NOMO-1 treated with dmso at 0.1 percent for 144 hours (cell line): ENCODE data around the gene NOC4L.
"Not testable (repeated sequence)": the region's sequence is repeated elsewhere in the genome, so short reads cannot be mapped to it uniquely, and the experiment has no call there.

Source experiments
- DNase-seq: peaks from one replicate; lab custom pipeline; 2025; ENCODE audit not compliant: unreplicated experiment; lab: John Stamatoyannopoulos, UW

NOC4L gene

GRCh38 chr12:132144115-132144809, at the start of gene NOC4L, which contains the start of gene DDX51:
Gene NOC4L, plus strand, starts transcription at chr12:132144457. Its CDS starts 32 bp downstream, at chr12:132144489.
Gene DDX51, minus strand, starts transcription at chr12:132144319. Its CDS starts 23 bp downstream, at chr12:132144296.
- peak; percentile 88 for DNase-seq

GRCh38 chr12:132095520-132096409, 48.5 kb upstream of the NOC4L start:
- no peak for DNase-seq

- no peak for DNase-seq
Observed at GRCh38 chr12:132099739-132100138, 44.5 kb upstream of the NOC4L start.

GRCh38 chr12:132100306-132101065, 43.8 kb upstream of the NOC4L start:
- DNase-seq: no peak

DNA sequence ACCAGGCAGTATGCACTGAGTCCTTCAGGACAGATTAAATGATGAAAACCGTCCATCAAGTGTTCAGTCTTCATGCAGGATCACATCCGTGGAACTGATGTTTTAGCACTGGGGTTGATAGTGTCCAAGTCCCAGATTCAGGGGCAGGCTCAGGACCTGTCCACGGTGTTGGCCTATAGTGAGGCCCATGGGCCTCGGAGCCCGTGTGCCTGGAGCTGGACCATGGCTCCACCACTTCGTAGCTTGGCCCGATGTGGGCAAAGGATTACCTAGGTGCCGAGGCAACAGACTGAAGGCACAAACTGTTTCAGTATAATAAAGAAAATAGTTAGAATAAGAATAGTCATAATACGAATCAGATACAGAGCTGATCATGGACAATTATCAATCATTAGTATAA, 42.0 kb upstream of the NOC4L start:
- DNase-seq: no peak

- not testable (repeated sequence) for DNase-seq
Observed at GRCh38 chr12:132103072-132103471, 41.2 kb upstream of the NOC4L start.

DNA sequence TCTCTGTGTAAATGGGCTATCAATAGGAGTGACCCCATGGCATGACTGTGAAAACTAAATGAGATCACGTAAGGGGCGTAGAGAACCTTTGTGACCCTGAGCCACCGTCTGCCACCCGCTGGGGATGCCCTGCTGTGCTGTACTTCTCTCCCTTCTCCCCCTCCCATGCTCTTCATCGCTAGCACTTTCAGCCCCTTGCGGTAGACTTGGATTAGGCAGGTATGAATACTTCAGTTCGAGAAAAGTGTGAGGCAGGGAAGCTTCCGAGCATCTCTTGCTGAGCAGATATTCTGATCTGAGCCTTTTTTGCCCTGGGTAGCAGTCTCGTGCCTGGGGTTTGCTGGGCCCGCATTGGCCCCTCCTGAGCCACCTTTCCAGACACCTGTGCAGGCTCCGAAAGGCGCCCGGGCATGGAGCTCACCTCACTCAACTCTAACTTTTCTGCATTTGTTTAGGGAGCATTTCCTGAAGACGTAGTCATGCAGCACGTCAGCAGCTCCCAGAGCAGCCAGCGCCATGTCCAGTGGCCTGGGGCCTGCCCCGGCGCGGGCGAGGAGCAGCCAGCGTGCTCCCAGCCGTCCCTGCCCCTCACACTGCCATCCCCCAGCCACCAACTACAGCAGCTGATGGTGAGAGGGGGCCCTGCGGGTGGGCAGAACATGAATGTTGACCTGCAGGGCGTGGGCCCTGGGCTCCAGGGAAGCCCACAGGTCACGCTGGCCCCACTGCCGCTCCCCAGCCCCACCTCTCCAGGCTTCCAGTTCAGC, 40.5 kb upstream of the NOC4L start:
- no peak for DNase-seq

- no peak for DNase-seq
Observed at GRCh38 chr12:132105467-132105866, 38.8 kb upstream of the NOC4L start.

DNA sequence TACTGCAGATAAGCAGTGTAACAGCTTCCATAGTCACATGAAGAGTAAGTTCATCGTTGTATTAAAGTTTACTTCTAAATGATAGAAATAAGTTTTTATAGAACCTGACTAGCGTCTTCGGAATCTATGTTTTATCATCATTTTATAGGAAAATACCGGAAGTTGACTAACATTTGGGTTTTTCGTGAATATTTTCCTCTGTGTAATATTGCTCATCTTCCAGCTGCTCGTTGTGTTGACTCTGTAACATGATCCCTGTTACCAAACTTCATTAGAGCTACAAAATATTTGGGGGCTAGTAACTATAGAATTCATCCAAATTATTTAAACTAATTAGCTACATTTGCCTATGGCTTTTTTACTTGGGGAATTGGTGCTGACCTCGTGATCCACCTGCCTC, 37.3 kb upstream of the NOC4L start:
- no peak for DNase-seq

DNA sequence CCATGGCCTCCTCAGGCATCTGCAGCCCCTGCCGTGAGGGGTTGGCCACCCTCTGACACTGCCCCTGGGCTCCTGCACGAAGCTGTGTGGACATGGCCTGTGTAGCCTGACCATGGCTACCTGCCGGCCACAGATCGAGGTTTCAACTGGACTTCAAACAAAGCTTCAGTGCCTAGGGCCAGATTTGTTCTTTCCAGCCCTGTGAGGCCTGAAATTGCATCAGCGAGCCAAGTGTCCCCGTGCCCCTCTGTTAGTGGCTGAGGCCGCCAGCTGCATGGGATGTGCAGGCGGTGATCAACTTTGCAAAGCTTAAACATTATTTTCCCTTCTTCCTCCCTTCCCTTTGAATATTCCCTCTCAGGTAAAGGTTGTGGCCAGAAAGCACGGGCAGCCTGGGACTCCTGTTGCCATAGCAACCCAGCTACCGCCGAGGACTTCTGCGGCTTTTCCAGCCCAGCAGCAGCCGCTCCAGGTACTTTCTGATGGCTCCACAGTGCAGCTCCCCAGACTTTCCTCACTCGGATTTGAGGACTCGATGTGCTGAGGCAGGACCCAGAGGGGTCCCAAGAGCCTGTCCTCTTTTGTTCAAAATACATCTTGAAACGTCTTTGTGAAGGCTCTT, 35.9 kb upstream of the NOC4L start:
- DNase-seq: no peak

GRCh38 chr12:132109741-132110140, 34.5 kb upstream of the NOC4L start:
- DNase-seq: no peak

DNA sequence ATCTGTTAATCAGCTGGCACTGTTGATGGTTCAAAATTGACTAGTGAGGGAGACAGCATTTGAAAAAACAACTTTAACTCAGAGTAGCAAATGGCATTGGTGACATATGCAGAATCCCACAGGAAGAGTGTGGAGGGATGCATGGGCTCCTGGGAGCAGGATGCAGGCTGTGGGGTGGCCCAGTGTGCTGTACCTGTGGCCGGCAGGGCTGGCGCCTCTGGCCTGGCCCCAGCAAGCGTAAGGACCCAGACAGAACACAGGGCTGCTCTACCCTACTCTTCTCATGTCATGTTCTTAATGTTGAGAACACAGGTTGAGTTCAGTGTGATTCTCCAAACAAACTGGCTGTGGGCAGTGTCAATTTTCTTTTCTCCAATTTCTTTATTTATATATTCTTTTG, 33.6 kb upstream of the NOC4L start:
- DNase-seq: no peak

- DNase-seq: no peak
Observed at GRCh38 chr12:132111654-132112304, 32.5 kb upstream of the NOC4L start.

- DNase-seq: no peak
Observed at GRCh38 chr12:132114667-132115066, 29.6 kb upstream of the NOC4L start.

DNA sequence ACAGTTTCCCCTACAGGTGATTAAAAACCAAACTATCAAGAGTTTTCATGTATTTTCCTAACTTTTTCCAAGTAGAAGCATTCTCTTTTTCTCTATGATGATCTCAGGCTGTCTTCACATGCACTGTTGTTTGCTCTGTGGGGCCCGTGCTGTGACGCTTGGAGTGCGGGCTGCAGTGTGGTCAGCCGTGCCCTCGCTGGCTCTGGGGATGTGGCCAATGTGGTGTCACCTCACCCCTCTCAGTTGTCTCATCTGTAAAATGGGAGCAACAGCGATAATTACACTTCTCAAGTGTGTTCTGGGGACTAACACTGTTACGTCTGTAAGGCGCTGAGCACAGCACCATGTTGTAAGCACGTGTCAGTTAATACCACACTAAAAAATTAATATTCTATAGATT, 28.8 kb upstream of the NOC4L start:
- no peak for DNase-seq

- DNase-seq: no peak
Observed at GRCh38 chr12:132116709-132117557, 27.3 kb upstream of the NOC4L start.

DNA sequence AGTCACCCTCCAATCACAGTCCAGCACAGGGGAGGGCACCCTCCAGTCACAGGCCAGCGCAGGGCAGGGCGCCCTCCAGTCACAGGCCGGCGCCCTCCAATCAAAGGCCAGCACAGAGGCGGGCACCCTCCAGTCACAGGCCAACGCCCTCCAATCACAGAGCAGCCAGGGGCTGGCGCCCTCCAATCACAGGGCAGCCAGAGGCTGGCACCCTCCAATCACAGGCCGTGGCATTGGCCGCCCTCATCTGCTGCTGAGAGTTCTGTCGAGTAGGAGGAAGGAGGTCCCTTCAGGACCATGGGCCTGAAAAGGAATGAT, 26.7 kb upstream of the NOC4L start:
- no peak for DNase-seq

- DNase-seq: no peak
Observed at GRCh38 chr12:132118876-132119275, 25.4 kb upstream of the NOC4L start.

GRCh38 chr12:132121283-132121682, 23.0 kb upstream of the NOC4L start:
- no peak for DNase-seq
